HEK293 (cell line): Measurements from ENCODE around the gene RASL10B.

Source experiments
- CTCF ChIA-PET: fragments of 350-600 bp; formaldehyde crosslinking; extraction: SDS; loops from one replicate; lab custom pipeline; 2021; ENCODE audit warnings: antibody characterized with exemption; lab: Yijun Ruan, JAX
- POLR2A ChIA-PET: fragments of 300-600 bp; formaldehyde crosslinking; extraction: SDS; loops from one replicate; lab custom pipeline; 2020; ENCODE audit warnings: antibody characterized with exemption, inconsistent platforms; lab: Yijun Ruan, JAX
- H3K27ac ChIP-seq: fragments of 200-500 bp; sonication (Bioruptor generic); 2 replicates; pipeline ENCODE4 v1.5.1; 2014; ENCODE audit warnings: low read depth, low read length, control low read depth, inconsistent platforms; ENCODE audit errors: extremely low read depth
- H3K36me3 ChIP-seq, 2 experiments: fragments of 200-500 bp in 1 of 2; sonication (Bioruptor generic) in 1 of 2; 1 replicate in 1 of 2; 2 replicates in 1 of 2; pipeline ENCODE4 v1.5.1; 2014 to 2017; ENCODE audit warnings: inconsistent platforms in 2 of 2, low read length in 2 of 2; ENCODE audit not compliant: control insufficient read depth in 2 of 2, insufficient read depth in 1 of 2
- H3K4me1 ChIP-seq: fragments of 200-500 bp; sonication (Bioruptor generic); 2 replicates; pipeline ENCODE4 v1.5.1; 2014; ENCODE audit warnings: mild to moderate bottlenecking, low read length, inconsistent platforms; ENCODE audit not compliant: control insufficient read depth, insufficient read depth
- H3K4me3 ChIP-seq: 2 replicates; pipeline ENCODE4 v1.5.1; 2011; ENCODE audit warnings: low read depth, mild to moderate bottlenecking, control low read depth, low read length, moderate library complexity
- H3K9me3 ChIP-seq: fragments of 200-500 bp; sonication (Bioruptor generic); 2 replicates; pipeline ENCODE4 v1.5.1; 2014; ENCODE audit warnings: low read depth, low read length, inconsistent platforms; ENCODE audit not compliant: control insufficient read depth, insufficient read depth
- BCL11A ChIP-seq: fragments of 450-650 bp; formaldehyde crosslinking; IDR thresholded peaks from 2 replicates; pipeline ENCODE4 v1.5.1; 2016; ENCODE audit warnings: low read depth, missing biosample characterization, missing genetic modification characterization
- HOXD13 ChIP-seq: sonication (generic); formaldehyde crosslinking; IDR thresholded peaks from 2 replicates; pipeline ENCODE4 v1.8.0; 2022; ENCODE audit warnings: missing genetic modification reagents, borderline replicate concordance
- KLF16 ChIP-seq: fragments of 450-650 bp; formaldehyde crosslinking; IDR thresholded peaks from 2 replicates; pipeline ENCODE4 v1.5.1; 2017; ENCODE audit warnings: missing biosample characterization, missing genetic modification characterization
- KLF7 ChIP-seq: fragments of 450-650 bp; formaldehyde crosslinking; IDR thresholded peaks from 2 replicates; pipeline ENCODE4 v1.5.1; 2016; ENCODE audit warnings: missing biosample characterization, missing genetic modification characterization, borderline replicate concordance
- OSR2 ChIP-seq: fragments of 450-650 bp; formaldehyde crosslinking; IDR thresholded peaks from 2 replicates; pipeline ENCODE4 v1.5.1; 2016; ENCODE audit warnings: missing biosample characterization, missing genetic modification characterization
- TRIM28 ChIP-seq: IDR thresholded peaks from 2 replicates; pipeline ENCODE4 v1.6.1; 2011; ENCODE audit warnings: low read length, control low read depth, borderline replicate concordance
- ZBTB21 ChIP-seq: fragments of 450-650 bp; formaldehyde crosslinking; IDR thresholded peaks from 2 replicates; pipeline ENCODE4 v1.5.1; 2017; ENCODE audit warnings: missing biosample characterization, missing genetic modification characterization
- ZBTB7A ChIP-seq: fragments of 450-650 bp; formaldehyde crosslinking; IDR thresholded peaks from 2 replicates; pipeline ENCODE4 v1.5.1; 2016; ENCODE audit warnings: low read depth, missing biosample characterization, missing genetic modification characterization
- ZNF24 ChIP-seq: fragments of 450-650 bp; formaldehyde crosslinking; IDR thresholded peaks from 2 replicates; pipeline ENCODE4 v1.5.1; 2016; ENCODE audit warnings: missing biosample characterization, missing genetic modification characterization
- ZNF354C ChIP-seq: fragments of 450-650 bp; formaldehyde crosslinking; IDR thresholded peaks from 2 replicates; pipeline ENCODE4 v1.5.1; 2016; ENCODE audit warnings: missing biosample characterization, missing genetic modification characterization, low read depth, borderline replicate concordance
- ZNF37A ChIP-seq: fragments of 450-650 bp; IDR thresholded peaks from 2 replicates; pipeline ENCODE4 v1.5.1; 2018; ENCODE audit warnings: missing biosample characterization, missing genetic modification characterization
- ZNF394 ChIP-seq: fragments of 450-650 bp; formaldehyde crosslinking; IDR thresholded peaks from 2 replicates; pipeline ENCODE4 v1.5.1; 2016; ENCODE audit warnings: missing biosample characterization, missing genetic modification characterization, mild to moderate bottlenecking, moderate library complexity, borderline replicate concordance
- ZNF510 ChIP-seq: fragments of 450-650 bp; formaldehyde crosslinking; IDR thresholded peaks from 2 replicates; pipeline ENCODE4 v1.5.1; 2018; ENCODE audit warnings: mild to moderate bottlenecking, missing genetic modification characterization, missing biosample characterization; ENCODE audit not compliant: insufficient replicate concordance
- ZNF585B ChIP-seq: fragments of 450-650 bp; formaldehyde crosslinking; IDR thresholded peaks from 2 replicates; pipeline ENCODE4 v1.5.1; 2016; ENCODE audit warnings: missing biosample characterization, missing genetic modification characterization
- ZNF600 ChIP-seq: fragments of 450-650 bp; formaldehyde crosslinking; IDR thresholded peaks from 2 replicates; pipeline ENCODE4 v1.5.1; 2016; ENCODE audit warnings: missing biosample characterization, missing genetic modification characterization
- ZNF629 ChIP-seq: fragments of 450-650 bp; formaldehyde crosslinking; IDR thresholded peaks from 2 replicates; pipeline ENCODE4 v1.5.1; 2017; ENCODE audit warnings: missing biosample characterization, missing genetic modification characterization
- ZNF747 ChIP-seq: fragments of 450-650 bp; formaldehyde crosslinking; IDR thresholded peaks from 2 replicates; pipeline ENCODE4 v1.5.1; 2016; ENCODE audit warnings: missing biosample characterization, missing genetic modification characterization
- ZNF792 ChIP-seq: fragments of 450-650 bp; formaldehyde crosslinking; IDR thresholded peaks from 2 replicates; pipeline ENCODE4 v1.5.1; 2016; ENCODE audit warnings: missing biosample characterization, missing genetic modification characterization
- ZNF843 ChIP-seq: fragments of 450-650 bp; formaldehyde crosslinking; IDR thresholded peaks from 2 replicates; pipeline ENCODE4 v1.5.1; 2016; ENCODE audit warnings: missing biosample characterization, missing genetic modification characterization
- TF ChIP-seq, protein P1 (sequence below): fragments of 450-650 bp; formaldehyde crosslinking; IDR thresholded peaks from 2 replicates; pipeline ENCODE4 v1.5.1; 2016; ENCODE audit warnings: missing biosample characterization, missing genetic modification characterization
- TF ChIP-seq, protein P2 (sequence below): fragments of 450-650 bp; formaldehyde crosslinking; IDR thresholded peaks from 2 replicates; pipeline ENCODE4 v1.5.1; 2016; ENCODE audit warnings: missing biosample characterization, missing genetic modification characterization
- TF ChIP-seq, protein P3 (sequence below): fragments of 450-650 bp; formaldehyde crosslinking; IDR thresholded peaks from 2 replicates; pipeline ENCODE4 v1.5.1; 2016; ENCODE audit warnings: missing biosample characterization, missing genetic modification characterization, low read depth
- TF ChIP-seq, protein P4 (sequence below): fragments of 450-650 bp; formaldehyde crosslinking; IDR thresholded peaks from 2 replicates; pipeline ENCODE4 v1.5.1; 2016; ENCODE audit warnings: missing biosample characterization, missing genetic modification characterization
- TF ChIP-seq, protein P5 (sequence below): fragments of 450-650 bp; formaldehyde crosslinking; IDR thresholded peaks from 2 replicates; pipeline ENCODE4 v1.5.1; 2016; ENCODE audit warnings: missing biosample characterization, missing genetic modification characterization

The RASL10B gene

DNA sequence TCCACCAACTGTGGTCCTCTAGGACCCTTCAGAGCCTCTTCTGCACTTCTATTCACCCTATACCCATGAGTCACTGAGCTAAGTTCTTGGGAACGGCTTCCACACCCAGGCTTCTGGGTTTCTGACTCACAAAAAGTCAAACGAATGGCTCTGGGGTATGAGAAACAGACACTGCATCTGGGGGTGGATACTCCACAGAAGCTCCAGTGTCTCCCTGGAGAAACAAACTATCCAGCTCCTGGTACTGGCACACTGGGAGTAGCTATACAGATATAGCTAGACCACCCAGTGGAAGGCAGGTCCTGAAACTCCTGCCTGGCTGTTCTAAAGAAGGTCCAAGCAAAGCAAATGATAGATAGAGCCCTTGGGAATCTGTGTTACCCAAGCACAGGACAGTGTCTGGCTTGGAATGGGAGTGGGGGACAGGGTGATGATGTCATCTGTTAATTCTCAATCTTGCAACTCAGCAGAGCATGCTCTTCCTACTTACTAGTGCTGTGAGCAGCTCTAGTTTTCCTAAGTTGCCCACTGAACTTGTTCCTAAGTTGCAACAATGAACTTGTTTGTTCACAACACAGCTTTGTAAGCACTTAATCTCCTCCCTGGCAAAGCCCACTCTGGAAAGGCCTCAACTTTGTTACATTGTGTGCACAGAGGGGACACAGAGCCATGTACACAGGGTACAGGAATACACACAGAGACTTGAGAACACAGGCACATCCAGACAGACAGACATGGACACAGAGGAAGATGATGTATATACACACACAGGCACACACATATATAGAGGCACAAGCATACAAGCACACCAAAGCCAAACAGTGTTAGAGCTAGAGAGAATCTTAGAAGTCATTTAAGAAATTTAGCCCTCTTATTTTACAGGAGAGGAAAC is 57.3 kb downstream of the RASL10B start (continued):
- TF ChIP-seq ZNF629 (peak; percentile 90), ZBTB21 (tag by site-specific recombination) (peak; percentile 92), TRIM28 (0 out of 2 replicates have a peak, but pooled peaks have one; percentile 17), ZNF747 (tag by site-specific recombination) (no peak), ZNF585B (tag by site-specific recombination) (no peak), ZNF394 (peak; percentile 61), OSR2 (peak; percentile 73), ZNF600 (tag by site-specific recombination) (peak; percentile 72), KLF16 (tag by site-specific recombination) (peak; percentile 22; the same call in 1 of the 2 replicates), KLF7 (tag by site-specific recombination) (no peak), ZNF354C (tag by site-specific recombination) (no peak)
- TF ChIP-seq, protein P1, sequence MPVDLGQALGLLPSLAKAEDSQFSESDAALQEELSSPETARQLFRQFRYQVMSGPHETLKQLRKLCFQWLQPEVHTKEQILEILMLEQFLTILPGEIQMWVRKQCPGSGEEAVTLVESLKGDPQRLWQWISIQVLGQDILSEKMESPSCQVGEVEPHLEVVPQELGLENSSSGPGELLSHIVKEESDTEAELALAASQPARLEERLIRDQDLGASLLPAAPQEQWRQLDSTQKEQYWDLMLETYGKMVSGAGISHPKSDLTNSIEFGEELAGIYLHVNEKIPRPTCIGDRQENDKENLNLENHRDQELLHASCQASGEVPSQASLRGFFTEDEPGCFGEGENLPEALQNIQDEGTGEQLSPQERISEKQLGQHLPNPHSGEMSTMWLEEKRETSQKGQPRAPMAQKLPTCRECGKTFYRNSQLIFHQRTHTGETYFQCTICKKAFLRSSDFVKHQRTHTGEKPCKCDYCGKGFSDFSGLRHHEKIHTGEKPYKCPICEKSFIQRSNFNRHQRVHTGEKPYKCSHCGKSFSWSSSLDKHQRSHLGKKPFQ (tag by site-specific recombination): no peak
- TF ChIP-seq, protein P2, sequence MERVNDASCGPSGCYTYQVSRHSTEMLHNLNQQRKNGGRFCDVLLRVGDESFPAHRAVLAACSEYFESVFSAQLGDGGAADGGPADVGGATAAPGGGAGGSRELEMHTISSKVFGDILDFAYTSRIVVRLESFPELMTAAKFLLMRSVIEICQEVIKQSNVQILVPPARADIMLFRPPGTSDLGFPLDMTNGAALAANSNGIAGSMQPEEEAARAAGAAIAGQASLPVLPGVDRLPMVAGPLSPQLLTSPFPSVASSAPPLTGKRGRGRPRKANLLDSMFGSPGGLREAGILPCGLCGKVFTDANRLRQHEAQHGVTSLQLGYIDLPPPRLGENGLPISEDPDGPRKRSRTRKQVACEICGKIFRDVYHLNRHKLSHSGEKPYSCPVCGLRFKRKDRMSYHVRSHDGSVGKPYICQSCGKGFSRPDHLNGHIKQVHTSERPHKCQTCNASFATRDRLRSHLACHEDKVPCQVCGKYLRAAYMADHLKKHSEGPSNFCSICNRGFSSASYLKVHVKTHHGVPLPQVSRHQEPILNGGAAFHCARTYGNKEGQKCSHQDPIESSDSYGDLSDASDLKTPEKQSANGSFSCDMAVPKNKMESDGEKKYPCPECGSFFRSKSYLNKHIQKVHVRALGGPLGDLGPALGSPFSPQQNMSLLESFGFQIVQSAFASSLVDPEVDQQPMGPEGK: peak; percentile 64
- TF ChIP-seq, protein P3, sequence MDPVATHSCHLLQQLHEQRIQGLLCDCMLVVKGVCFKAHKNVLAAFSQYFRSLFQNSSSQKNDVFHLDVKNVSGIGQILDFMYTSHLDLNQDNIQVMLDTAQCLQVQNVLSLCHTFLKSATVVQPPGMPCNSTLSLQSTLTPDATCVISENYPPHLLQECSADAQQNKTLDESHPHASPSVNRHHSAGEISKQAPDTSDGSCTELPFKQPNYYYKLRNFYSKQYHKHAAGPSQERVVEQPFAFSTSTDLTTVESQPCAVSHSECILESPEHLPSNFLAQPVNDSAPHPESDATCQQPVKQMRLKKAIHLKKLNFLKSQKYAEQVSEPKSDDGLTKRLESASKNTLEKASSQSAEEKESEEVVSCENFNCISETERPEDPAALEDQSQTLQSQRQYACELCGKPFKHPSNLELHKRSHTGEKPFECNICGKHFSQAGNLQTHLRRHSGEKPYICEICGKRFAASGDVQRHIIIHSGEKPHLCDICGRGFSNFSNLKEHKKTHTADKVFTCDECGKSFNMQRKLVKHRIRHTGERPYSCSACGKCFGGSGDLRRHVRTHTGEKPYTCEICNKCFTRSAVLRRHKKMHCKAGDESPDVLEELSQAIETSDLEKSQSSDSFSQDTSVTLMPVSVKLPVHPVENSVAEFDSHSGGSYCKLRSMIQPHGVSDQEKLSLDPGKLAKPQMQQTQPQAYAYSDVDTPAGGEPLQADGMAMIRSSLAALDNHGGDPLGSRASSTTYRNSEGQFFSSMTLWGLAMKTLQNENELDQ (tag by site-specific recombination): no peak
- TF ChIP-seq, protein P4, sequence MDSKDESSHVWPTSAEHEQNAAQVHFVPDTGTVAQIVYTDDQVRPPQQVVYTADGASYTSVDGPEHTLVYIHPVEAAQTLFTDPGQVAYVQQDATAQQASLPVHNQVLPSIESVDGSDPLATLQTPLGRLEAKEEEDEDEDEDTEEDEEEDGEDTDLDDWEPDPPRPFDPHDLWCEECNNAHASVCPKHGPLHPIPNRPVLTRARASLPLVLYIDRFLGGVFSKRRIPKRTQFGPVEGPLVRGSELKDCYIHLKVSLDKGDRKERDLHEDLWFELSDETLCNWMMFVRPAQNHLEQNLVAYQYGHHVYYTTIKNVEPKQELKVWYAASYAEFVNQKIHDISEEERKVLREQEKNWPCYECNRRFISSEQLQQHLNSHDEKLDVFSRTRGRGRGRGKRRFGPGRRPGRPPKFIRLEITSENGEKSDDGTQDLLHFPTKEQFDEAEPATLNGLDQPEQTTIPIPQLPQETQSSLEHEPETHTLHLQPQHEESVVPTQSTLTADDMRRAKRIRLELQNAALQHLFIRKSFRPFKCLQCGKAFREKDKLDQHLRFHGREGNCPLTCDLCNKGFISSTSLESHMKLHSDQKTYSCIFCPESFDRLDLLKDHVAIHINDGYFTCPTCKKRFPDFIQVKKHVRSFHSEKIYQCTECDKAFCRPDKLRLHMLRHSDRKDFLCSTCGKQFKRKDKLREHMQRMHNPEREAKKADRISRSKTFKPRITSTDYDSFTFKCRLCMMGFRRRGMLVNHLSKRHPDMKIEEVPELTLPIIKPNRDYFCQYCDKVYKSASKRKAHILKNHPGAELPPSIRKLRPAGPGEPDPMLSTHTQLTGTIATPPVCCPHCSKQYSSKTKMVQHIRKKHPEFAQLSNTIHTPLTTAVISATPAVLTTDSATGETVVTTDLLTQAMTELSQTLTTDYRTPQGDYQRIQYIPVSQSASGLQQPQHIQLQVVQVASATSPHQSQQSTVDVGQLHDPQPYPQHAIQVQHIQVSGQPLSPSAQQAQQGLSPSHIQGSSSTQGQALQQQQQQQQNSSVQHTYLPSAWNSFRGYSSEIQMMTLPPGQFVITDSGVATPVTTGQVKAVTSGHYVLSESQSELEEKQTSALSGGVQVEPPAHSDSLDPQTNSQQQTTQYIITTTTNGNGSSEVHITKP (tag by site-specific recombination): peak; percentile 77

DNA sequence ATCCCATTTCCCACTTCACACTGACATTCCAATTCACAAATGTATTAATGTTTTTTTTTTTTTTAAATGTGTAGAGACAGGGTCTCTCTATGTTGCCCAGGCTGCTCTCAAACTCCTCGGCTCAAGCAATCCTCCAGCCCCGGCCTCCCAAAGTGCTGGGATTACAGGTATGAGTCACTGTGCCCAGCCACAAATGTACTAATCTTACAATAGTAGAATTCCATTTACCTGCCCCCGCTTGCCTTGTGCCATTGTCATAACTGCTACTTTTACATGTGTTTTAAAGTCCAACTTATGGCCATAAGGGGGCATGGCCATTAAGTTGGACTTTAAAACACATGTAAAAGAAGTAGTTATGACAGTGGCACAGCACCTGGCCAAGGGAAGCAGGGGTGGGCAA is 59.4 kb downstream of the RASL10B start:
- Histone ChIP-seq H3K27ac (no peak overlapping the region), H3K9me3 (no peaks in the 10 kb centered on the region), H3K36me3 (no peaks in the 10 kb centered on the region), H3K4me3 (no peak overlapping the region), H3K4me1 (no peaks in the 10 kb centered on the region)
- POLR2A ChIA-PET: no interaction called here
- CTCF ChIA-PET: interaction anchor here (1.0 to 10.2 kb wide), 3 partner anchors 9 to 26 kb away, joined by 3 to 104 read pairs (median 5); partner anchors contain the start of gene TAF15
- TF ChIP-seq ZNF792 (tag by site-specific recombination) (no peak), HOXD13 (CRISPR knock-in tag) (no peak), ZNF510 (tag by site-specific recombination) (no peak), ZNF37A (tag by site-specific recombination) (no peak), ZNF843 (tag by site-specific recombination) (no peak), KLF7 (tag by site-specific recombination) (no peak), ZNF24 (tag by site-specific recombination) (no peak), ZBTB7A (no peak), BCL11A (tag by site-specific recombination) (no peak)
- TF ChIP-seq, protein P5, sequence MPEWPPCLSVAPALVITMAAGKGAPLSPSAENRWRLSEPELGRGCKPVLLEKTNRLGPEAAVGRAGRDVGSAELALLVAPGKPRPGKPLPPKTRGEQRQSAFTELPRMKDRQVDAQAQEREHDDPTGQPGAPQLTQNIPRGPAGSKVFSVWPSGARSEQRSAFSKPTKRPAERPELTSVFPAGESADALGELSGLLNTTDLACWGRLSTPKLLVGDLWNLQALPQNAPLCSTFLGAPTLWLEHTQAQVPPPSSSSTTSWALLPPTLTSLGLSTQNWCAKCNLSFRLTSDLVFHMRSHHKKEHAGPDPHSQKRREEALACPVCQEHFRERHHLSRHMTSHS (tag by site-specific recombination): no peak
